Heart left ventricle (tissue), 16 donors: ENCODE results near the gene DMD. TPM values are rescaled to one million over a fixed set of nuclear protein-coding genes. Genes with fewer than 3 reads are reported as not detected.

Source experiments
- ATAC-seq, 4 donors: fragments of 200-7000 bp; cut with Tn5 transposase; one replicate each; pipeline ENCODE4 v1.9.1; 2020 to 2022; ENCODE audit warnings: moderate library complexity in 4 of 4, mild to moderate bottlenecking in 3 of 4, moderate number of reproducible peaks in 1 of 4
- DNase-seq, 5 donors: peaks; one replicate each; pipeline ENCODE4 v3.0.0-alpha.2; 2020
- H3K27ac ChIP-seq, 12 donors: fragments of 200-600 bp; sonication (generic) in 4 of 12; one replicate each; pipeline versions ENCODE4 v1.5.0 to v1.8.0; 2016 to 2022; ENCODE audit warnings: mild to moderate bottlenecking in 2 of 12
- H3K27me3 ChIP-seq, 9 donors: fragments of 200-600 bp; sonication (generic) in 2 of 9; one replicate each; pipeline versions ENCODE4 v1.5.1 to v1.8.0; 2016 to 2022; ENCODE audit warnings: mild to moderate bottlenecking in 3 of 9
- H3K36me3 ChIP-seq, 9 donors: fragments of 200-600 bp; sonication (generic) in 2 of 9; one replicate each; pipeline versions ENCODE4 v1.5.0 to v1.8.0; 2018 to 2022; ENCODE audit warnings: mild to moderate bottlenecking in 2 of 9
- H3K4me1 ChIP-seq, 12 donors: fragments of 200-600 bp; sonication (generic) in 4 of 12; one replicate each; pipeline versions ENCODE4 v1.5.0 to v1.8.0; 2016 to 2022; ENCODE audit warnings: mild to moderate bottlenecking in 3 of 12
- H3K4me3 ChIP-seq, 12 donors: fragments of 200-600 bp; sonication (generic) in 4 of 12; one replicate each; pipeline versions ENCODE4 v1.5.0 to v1.8.0; 2017 to 2022; ENCODE audit warnings: mild to moderate bottlenecking in 9 of 12, moderate library complexity in 4 of 12
- H3K9me3 ChIP-seq, 12 donors: fragments of 200-600 bp; sonication (generic) in 4 of 12; one replicate each; pipeline versions ENCODE4 v1.5.0 to v1.8.0; 2016 to 2022; ENCODE audit warnings: mild to moderate bottlenecking in 1 of 12
- POLR2A ChIP-seq, 2 donors: fragments of 450-650 bp; IDR thresholded peaks; one replicate each; pipeline ENCODE4 v1.6.1; 2017; ENCODE audit warnings: antibody characterized with exemption in 2 of 2, mild to moderate bottlenecking in 2 of 2, moderate library complexity in 2 of 2
- WGBS, 4 donors: extraction: QIAGEN DNeasy Blood & Tissue Kit in 2 of 4; methylation state at CpG; one replicate each; pipeline versions ENCODE4 v1.1.5 to v1.1.7; 2013 to 2018; 5-methylcytosine and 5-hydroxymethylcytosine counted together
- intact Hi-C, 10 donors: fragments of 100-400 bp; cut with DNase I; formaldehyde crosslinking; loops; one replicate each; pipeline versions ENCODE4 v1.11.1 to v1.14.2; 2022
- polyA plus RNA-seq, 2 donors: library from polyadenylated mRNA; stranded (reverse); fragments of 200-250 nt; gene quantifications; one replicate each; pipeline ENCODE4 v1.2.3, GENCODE V29; 2013
- total RNA-seq, 9 donors: library from RNA; depleted of rRNA in 2 of 9; stranded (reverse); fragments of >200 nt in 2 of 9; fragmentation: NEBNext Ultra II Directional in 3 of 9; extraction: Animal tissue kit (Norgen Biotek cat#: 25700) in 3 of 9; gene quantifications; one replicate each; pipeline versions ENCODE4 v1.1.0 to v1.2.4, GENCODE V29; 2016 to 2023
- TF ChIP-seq, protein P1 (sequence below), 12 donors: fragments of 200-600 bp; sonication (generic) in 4 of 12; IDR thresholded peaks; one replicate each; pipeline versions ENCODE4 v1.5.0 to v1.8.0; 2018 to 2022; ENCODE audit warnings: antibody characterized with exemption in 12 of 12, mild to moderate bottlenecking in 5 of 12
- donor health status: ischemic (EF 13 %, LVEDD 7.1; RV severe dilation, severe dysfunction).
- donor health status: healthy with polysubstance abuse.
- donor health status: DM: no; HTN: yes; CAD: no.
- donor health status: DM: no; HTN: no; CAD: no.
- donor health status: ischemic (EF 25% LVEDD 6.9; RV normal size, moderate dysfunction).
- donor health status: ischemic (EF 25% LVEDD 5.7; RV mildly dilated, moderate dysfunction).
- donor health status: healthy.
- donor health status: DM: yes; HTN: yes; CAD: no.
- donor health status: ischemic (EF 35%, LVEDD 5.7; RV mildly dilated, moderate dysfunction).
- donor health status: nonischemic (EF 11% LVEDD 7.7; RV severe dilation, severe dysfunction).
- donor health status: DM: yes; HTN: yes; CAD: no.
- donor health status: PGD.
- donor health status: ischemic (EF 29% LVEDD 5.4; RV normal size, mild dysfunction).
- donor health status: nonischemic (EF 23%, LVEDD 6.1; RV moderate dilation, normal function).

DMD gene
- total and polyA plus RNA-seq, 11 donors, result 34.7 to 236 (median 162) TPM

- no peak overlapping the region for H3K27ac ChIP-seq
- H3K4me3 ChIP-seq, result no peak overlapping the region
- DNase-seq, result no peak
- H3K36me3 ChIP-seq, result no peaks in the 10 kb centered on the region
- 64 to 86% (median 75%) methylated on average over 5 of the region's 5 CpGs for WGBS, 4 donors
- ATAC-seq, result no peak
- peaks cover 0 to 2% (median 0%) of the 10 kb centered on the region in 12 donors for H3K9me3 ChIP-seq
- H3K27me3 ChIP-seq, result no peaks in the 10 kb centered on the region
- intact Hi-C loops, result no loop called here
- TF ChIP-seq POLR2A (IDR thresholded peaks at IDR 0.05), result no peak
- TF ChIP-seq, protein P1, sequence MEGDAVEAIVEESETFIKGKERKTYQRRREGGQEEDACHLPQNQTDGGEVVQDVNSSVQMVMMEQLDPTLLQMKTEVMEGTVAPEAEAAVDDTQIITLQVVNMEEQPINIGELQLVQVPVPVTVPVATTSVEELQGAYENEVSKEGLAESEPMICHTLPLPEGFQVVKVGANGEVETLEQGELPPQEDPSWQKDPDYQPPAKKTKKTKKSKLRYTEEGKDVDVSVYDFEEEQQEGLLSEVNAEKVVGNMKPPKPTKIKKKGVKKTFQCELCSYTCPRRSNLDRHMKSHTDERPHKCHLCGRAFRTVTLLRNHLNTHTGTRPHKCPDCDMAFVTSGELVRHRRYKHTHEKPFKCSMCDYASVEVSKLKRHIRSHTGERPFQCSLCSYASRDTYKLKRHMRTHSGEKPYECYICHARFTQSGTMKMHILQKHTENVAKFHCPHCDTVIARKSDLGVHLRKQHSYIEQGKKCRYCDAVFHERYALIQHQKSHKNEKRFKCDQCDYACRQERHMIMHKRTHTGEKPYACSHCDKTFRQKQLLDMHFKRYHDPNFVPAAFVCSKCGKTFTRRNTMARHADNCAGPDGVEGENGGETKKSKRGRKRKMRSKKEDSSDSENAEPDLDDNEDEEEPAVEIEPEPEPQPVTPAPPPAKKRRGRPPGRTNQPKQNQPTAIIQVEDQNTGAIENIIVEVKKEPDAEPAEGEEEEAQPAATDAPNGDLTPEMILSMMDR (IDR thresholded peaks at IDR 0.05), result no peak
- peaks cover 0 to 4% (median 0%) of the 10 kb centered on the region in 12 donors for H3K4me1 ChIP-seq
These were observed 2098.9 kb downstream of the DMD start for GRCh38 chrX:31112226-31112999.

GRCh38 chrX:31110657-31111056 is 2100.7 kb downstream of the DMD start:
- H3K4me1 ChIP-seq, result peaks cover 0 to 4% (median 0%) of the 10 kb centered on the region in 12 donors

GRCh38 chrX:31099536-31100090 is 2111.7 kb downstream of the DMD start:
- Histone ChIP-seq H3K9me3 (no peaks in the 10 kb centered on the region), H3K4me3 (no peak overlapping the region), H3K4me1 (peaks cover 0 to 5% (median 0%) of the 10 kb centered on the region in 12 donors), H3K27ac (peak overlapping the region in 1 of 12 donors; percentile 26), H3K36me3 (no peaks in the 10 kb centered on the region), H3K27me3 (peaks cover 0 to 4% (median 0%) of the 10 kb centered on the region in 9 donors)
- no peak for TF ChIP-seq POLR2A (IDR thresholded peaks at IDR 0.05)
- TF ChIP-seq, protein P1 (IDR thresholded peaks at IDR 0.05), result no peak
- 62 to 79% (median 67%) methylated on average over 2 of the region's 2 CpGs for WGBS, 4 donors
- DNase-seq, result no peak
- intact Hi-C loops, result no loop called here
- ATAC-seq, result no peak

More at GRCh38 chrX:31110657-31111056, 2100.7 kb downstream of the DMD start:
- H3K9me3 ChIP-seq, result peaks cover 0 to 2% (median 0%) of the 10 kb centered on the region in 12 donors
- H3K4me3 ChIP-seq, result no peak overlapping the region
- 94 to 95% (median 94%) methylated on average over 6 of the region's 6 CpGs for WGBS, 4 donors
- no peaks in the 10 kb centered on the region for H3K36me3 ChIP-seq
- H3K27me3 ChIP-seq, result no peaks in the 10 kb centered on the region
- TF ChIP-seq POLR2A (IDR thresholded peaks at IDR 0.05), result no peak
- TF ChIP-seq, protein P1 (IDR thresholded peaks at IDR 0.05), result no peak
- no peak overlapping the region for H3K27ac ChIP-seq
- intact Hi-C loops, result no loop called here
- ATAC-seq, result no peak
- DNase-seq, result no peak

- Histone ChIP-seq H3K27me3 (no peaks in the 10 kb centered on the region), H3K9me3 (no peaks in the 10 kb centered on the region), H3K4me3 (no peak overlapping the region), H3K36me3 (no peaks in the 10 kb centered on the region), H3K27ac (peak overlapping the region in 2 of 12 donors; percentile 57 to 60), H3K4me1 (peaks cover 0 to 5% (median 0%) of the 10 kb centered on the region in 12 donors)
- ATAC-seq, result peak in 1 of 4 donors; percentile 37
- DNase-seq, result no peak
- TF ChIP-seq POLR2A (IDR thresholded peaks at IDR 0.05), result no peak
- TF ChIP-seq, protein P1 (IDR thresholded peaks at IDR 0.05), result no peak
- intact Hi-C loops, result no loop called here
- 50 to 61% (median 56%) methylated on average over 3 of the region's 3 CpGs for WGBS, 4 donors
These were observed 2113.3 kb downstream of the DMD start for GRCh38 chrX:31098079-31098478.
